GM23338 (cell line): ENCODE data around the gene CX3CR1. TPM values are rescaled to one million over a fixed set of nuclear protein-coding genes. Genes with fewer than 3 reads are reported as not detected.

Source experiments
- ETS1 ChIP-seq: IDR thresholded peaks from 2 replicates; pipeline ENCODE4 v1.6.1; 2016; ENCODE audit warnings: antibody characterized with exemption
- EZH2phosphoT487 ChIP-seq: fragments of 200-600 bp; sonication (generic); IDR thresholded peaks from one replicate; pipeline ENCODE4 v1.8.1; 2018; ENCODE audit warnings: antibody characterized with exemption; ENCODE audit not compliant: unreplicated experiment
- POLR2AphosphoS5 ChIP-seq: IDR thresholded peaks from 2 replicates; pipeline ENCODE4 v1.6.1; 2016; ENCODE audit warnings: antibody characterized with exemption, low read depth
- STAT1 ChIP-seq: IDR thresholded peaks from one replicate; pipeline ENCODE4 v1.6.1; 2016; ENCODE audit warnings: antibody characterized with exemption; ENCODE audit not compliant: unreplicated experiment
- polyA plus RNA-seq: library from polyadenylated mRNA; unstranded; fragments of >200 nt; fragmentation: Nextera tagmentation; extraction: Ambion mirVana; gene quantifications from 2 replicates; pipeline ENCODE4 v1.2.1, GENCODE V29; 2016
- total RNA-seq: library from RNA; depleted of rRNA; stranded (reverse); fragments of >200 nt; shearing (Covaris generic); gene quantifications from 2 replicates; pipeline ENCODE4 v1.2.3, GENCODE V29; 2014; rRNA removed
- TF ChIP-seq, protein P1 (sequence below): fragments of 250-450 bp; sonication (Bioruptor Pico); IDR thresholded peaks from 2 replicates; pipeline ENCODE4 v1.5.0; 2020; ENCODE audit warnings: mild to moderate bottlenecking, moderate library complexity
- TF ChIP-seq, protein P2 (sequence below): IDR thresholded peaks from one replicate; pipeline ENCODE4 v1.6.1; 2018; ENCODE audit warnings: antibody characterized with exemption; ENCODE audit not compliant: unreplicated experiment

The CX3CR1 gene
- total and polyA plus RNA-seq, 2 experiments from 2014 or later = 0.24 to 0.42 TPM

DNA sequence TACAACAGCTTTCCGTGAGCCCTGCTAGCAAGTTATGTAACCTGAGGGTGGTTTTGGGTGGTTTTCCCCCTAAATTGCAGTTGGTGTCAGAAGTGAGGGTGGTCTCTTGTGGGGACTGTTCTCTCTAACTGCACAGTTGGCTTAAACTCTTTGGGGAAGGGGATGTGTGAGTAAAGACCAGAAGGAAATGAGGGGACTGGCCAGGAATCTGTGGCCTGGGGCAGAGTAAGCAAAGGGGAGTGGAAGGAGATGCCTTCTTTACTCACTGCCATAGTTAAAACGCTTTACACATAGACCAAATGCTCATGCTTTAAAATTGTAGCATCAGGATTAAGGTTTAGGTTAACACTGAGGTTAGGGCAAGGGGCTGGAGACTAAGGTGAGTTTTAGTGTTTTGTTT is 66.2 kb downstream of the CX3CR1 start (continued):
- TF ChIP-seq, protein P1, sequence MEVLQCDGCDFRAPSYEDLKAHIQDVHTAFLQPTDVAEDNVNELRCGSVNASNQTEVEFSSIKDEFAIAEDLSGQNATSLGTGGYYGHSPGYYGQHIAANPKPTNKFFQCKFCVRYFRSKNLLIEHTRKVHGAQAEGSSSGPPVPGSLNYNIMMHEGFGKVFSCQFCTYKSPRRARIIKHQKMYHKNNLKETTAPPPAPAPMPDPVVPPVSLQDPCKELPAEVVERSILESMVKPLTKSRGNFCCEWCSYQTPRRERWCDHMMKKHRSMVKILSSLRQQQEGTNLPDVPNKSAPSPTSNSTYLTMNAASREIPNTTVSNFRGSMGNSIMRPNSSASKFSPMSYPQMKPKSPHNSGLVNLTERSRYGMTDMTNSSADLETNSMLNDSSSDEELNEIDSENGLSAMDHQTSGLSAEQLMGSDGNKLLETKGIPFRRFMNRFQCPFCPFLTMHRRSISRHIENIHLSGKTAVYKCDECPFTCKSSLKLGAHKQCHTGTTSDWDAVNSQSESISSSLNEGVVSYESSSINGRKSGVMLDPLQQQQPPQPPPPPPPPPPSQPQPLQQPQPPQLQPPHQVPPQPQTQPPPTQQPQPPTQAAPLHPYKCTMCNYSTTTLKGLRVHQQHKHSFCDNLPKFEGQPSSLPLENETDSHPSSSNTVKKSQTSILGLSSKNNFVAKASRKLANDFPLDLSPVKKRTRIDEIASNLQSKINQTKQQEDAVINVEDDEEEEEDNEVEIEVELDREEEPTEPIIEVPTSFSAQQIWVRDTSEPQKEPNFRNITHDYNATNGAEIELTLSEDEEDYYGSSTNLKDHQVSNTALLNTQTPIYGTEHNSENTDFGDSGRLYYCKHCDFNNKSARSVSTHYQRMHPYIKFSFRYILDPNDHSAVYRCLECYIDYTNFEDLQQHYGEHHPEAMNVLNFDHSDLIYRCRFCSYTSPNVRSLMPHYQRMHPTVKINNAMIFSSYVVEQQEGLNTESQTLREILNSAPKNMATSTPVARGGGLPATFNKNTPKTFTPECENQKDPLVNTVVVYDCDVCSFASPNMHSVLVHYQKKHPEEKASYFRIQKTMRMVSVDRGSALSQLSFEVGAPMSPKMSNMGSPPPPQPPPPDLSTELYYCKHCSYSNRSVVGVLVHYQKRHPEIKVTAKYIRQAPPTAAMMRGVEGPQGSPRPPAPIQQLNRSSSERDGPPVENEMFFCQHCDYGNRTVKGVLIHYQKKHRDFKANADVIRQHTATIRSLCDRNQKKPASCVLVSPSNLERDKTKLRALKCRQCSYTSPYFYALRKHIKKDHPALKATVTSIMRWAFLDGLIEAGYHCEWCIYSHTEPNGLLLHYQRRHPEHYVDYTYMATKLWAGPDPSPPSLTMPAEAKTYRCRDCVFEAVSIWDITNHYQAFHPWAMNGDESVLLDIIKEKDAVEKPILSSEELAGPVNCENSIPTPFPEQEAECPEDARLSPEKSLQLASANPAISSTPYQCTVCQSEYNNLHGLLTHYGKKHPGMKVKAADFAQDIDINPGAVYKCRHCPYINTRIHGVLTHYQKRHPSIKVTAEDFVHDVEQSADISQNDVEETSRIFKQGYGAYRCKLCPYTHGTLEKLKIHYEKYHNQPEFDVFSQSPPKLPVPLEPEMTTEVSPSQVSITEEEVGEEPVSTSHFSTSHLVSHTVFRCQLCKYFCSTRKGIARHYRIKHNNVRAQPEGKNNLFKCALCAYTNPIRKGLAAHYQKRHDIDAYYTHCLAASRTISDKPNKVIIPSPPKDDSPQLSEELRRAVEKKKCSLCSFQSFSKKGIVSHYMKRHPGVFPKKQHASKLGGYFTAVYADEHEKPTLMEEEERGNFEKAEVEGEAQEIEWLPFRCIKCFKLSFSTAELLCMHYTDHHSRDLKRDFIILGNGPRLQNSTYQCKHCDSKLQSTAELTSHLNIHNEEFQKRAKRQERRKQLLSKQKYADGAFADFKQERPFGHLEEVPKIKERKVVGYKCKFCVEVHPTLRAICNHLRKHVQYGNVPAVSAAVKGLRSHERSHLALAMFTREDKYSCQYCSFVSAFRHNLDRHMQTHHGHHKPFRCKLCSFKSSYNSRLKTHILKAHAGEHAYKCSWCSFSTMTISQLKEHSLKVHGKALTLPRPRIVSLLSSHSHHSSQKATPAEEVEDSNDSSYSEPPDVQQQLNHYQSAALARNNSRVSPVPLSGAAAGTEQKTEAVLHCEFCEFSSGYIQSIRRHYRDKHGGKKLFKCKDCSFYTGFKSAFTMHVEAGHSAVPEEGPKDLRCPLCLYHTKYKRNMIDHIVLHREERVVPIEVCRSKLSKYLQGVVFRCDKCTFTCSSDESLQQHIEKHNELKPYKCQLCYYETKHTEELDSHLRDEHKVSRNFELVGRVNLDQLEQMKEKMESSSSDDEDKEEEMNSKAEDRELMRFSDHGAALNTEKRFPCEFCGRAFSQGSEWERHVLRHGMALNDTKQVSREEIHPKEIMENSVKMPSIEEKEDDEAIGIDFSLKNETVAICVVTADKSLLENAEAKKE (CRISPR knock-in tag) = no peak
- TF ChIP-seq STAT1 (no peak), ETS1 (no peak), EZH2phosphoT487 (no peak), POLR2AphosphoS5 (no peak)
- TF ChIP-seq, protein P2, sequence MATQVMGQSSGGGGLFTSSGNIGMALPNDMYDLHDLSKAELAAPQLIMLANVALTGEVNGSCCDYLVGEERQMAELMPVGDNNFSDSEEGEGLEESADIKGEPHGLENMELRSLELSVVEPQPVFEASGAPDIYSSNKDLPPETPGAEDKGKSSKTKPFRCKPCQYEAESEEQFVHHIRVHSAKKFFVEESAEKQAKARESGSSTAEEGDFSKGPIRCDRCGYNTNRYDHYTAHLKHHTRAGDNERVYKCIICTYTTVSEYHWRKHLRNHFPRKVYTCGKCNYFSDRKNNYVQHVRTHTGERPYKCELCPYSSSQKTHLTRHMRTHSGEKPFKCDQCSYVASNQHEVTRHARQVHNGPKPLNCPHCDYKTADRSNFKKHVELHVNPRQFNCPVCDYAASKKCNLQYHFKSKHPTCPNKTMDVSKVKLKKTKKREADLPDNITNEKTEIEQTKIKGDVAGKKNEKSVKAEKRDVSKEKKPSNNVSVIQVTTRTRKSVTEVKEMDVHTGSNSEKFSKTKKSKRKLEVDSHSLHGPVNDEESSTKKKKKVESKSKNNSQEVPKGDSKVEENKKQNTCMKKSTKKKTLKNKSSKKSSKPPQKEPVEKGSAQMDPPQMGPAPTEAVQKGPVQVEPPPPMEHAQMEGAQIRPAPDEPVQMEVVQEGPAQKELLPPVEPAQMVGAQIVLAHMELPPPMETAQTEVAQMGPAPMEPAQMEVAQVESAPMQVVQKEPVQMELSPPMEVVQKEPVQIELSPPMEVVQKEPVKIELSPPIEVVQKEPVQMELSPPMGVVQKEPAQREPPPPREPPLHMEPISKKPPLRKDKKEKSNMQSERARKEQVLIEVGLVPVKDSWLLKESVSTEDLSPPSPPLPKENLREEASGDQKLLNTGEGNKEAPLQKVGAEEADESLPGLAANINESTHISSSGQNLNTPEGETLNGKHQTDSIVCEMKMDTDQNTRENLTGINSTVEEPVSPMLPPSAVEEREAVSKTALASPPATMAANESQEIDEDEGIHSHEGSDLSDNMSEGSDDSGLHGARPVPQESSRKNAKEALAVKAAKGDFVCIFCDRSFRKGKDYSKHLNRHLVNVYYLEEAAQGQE = no peak

Other genes with a start within 250 kb of the CX3CR1 start
- gene SCN11A, start 228.1 kb downstream of the CX3CR1 start, total RNA-seq = 0.08 and 0.14 TPM in 2 replicates
- gene SCN11A, start 228.1 kb downstream of the CX3CR1 start, polyA plus RNA-seq = 0.05 TPM in 2 replicates
- gene WDR48, start 228.0 kb downstream of the CX3CR1 start, total RNA-seq = 40.3 and 54.3 TPM in 2 replicates
- 20.8 and 27.2 TPM in 2 replicates for gene WDR48, start 228.0 kb downstream of the CX3CR1 start, polyA plus RNA-seq
- 32.7 and 38.3 TPM in 2 replicates for gene GORASP1, start 172.4 kb downstream of the CX3CR1 start, total RNA-seq
- 8.5 and 10.3 TPM in 2 replicates for gene GORASP1, start 172.4 kb downstream of the CX3CR1 start, polyA plus RNA-seq
- 2.0 and 2.1 TPM in 2 replicates for gene TTC21A, start 172.4 kb downstream of the CX3CR1 start, total RNA-seq
- 1.8 and 2.5 TPM in 2 replicates for gene TTC21A, start 172.4 kb downstream of the CX3CR1 start, polyA plus RNA-seq
- gene CSRNP1, start 126.4 kb downstream of the CX3CR1 start, total RNA-seq = 8.3 and 10.0 TPM in 2 replicates
- gene CSRNP1, start 126.4 kb downstream of the CX3CR1 start, polyA plus RNA-seq = 4.7 and 4.9 TPM in 2 replicates
- gene XIRP1, start 87.4 kb downstream of the CX3CR1 start, total RNA-seq = not detected in 2 replicates
- 0.03 TPM in 1 of 2 replicates, not detected in the other for gene XIRP1, start 87.4 kb downstream of the CX3CR1 start, polyA plus RNA-seq
- not detected in 2 replicates for gene CCR8, start 49.7 kb upstream of the CX3CR1 start, total RNA-seq
- 0.23 and 0.55 TPM in 2 replicates for gene CCR8, start 49.7 kb upstream of the CX3CR1 start, polyA plus RNA-seq
- gene SLC25A38, start 103.3 kb upstream of the CX3CR1 start, total RNA-seq = 35.9 and 61.9 TPM in 2 replicates
- gene SLC25A38, start 103.3 kb upstream of the CX3CR1 start, polyA plus RNA-seq = 19.8 and 23.9 TPM in 2 replicates
- 1,658 and 1,827 TPM in 2 replicates for gene RPSA, start 126.7 kb upstream of the CX3CR1 start, total RNA-seq
- 1,591 and 1,731 TPM in 2 replicates for gene RPSA, start 126.7 kb upstream of the CX3CR1 start, polyA plus RNA-seq
- gene MOBP, start 187.6 kb upstream of the CX3CR1 start, total RNA-seq = not detected in 2 replicates
- not detected in 2 replicates for gene MOBP, start 187.6 kb upstream of the CX3CR1 start, polyA plus RNA-seq